Keratinocyte (primary cell): Measurements from ENCODE around the gene COL9A3. TPM values are rescaled to one million over a fixed set of nuclear protein-coding genes. Genes with fewer than 3 reads are reported as not detected.

Source experiments
- DNase-seq: peaks from one replicate; pipeline ENCODE4 v3.0.0-alpha.2; 2011; ENCODE audit warnings: low read depth, missing footprints, low spot score
- FAIRE-seq: peaks from 2 replicates; lab custom pipeline; 2011; peaks lifted over from hg19 to GRCh38; lab: Jason Lieb, UNC
- H2AFZ ChIP-seq: 2 replicates; pipeline ENCODE4 v1.6.0; 2012; ENCODE audit warnings: low read length, control low read depth, inconsistent platforms; ENCODE audit not compliant: control insufficient read depth
- H3K27ac ChIP-seq: 2 replicates; pipeline ENCODE4 v1.5.1; 2011; ENCODE audit warnings: low read length; ENCODE audit not compliant: control insufficient read depth, insufficient read depth
- H3K27me3 ChIP-seq: 3 replicates; pipeline ENCODE4 v1.6.0; 2011; ENCODE audit warnings: low read length; ENCODE audit not compliant: control insufficient read depth, insufficient read depth; ENCODE audit errors: extremely low read depth
- H3K36me3 ChIP-seq, 2 experiments: 2 replicates in 1 of 2; 3 replicates in 1 of 2; pipeline ENCODE4 v1.5.1; 2011; ENCODE audit warnings: low read length in 2 of 2, mild to moderate bottlenecking in 1 of 2; ENCODE audit not compliant: control insufficient read depth in 2 of 2, insufficient read depth in 2 of 2; ENCODE audit errors: extremely low read depth in 1 of 2
- H3K4me1 ChIP-seq: 3 replicates; pipeline ENCODE4 v1.5.1; 2011; ENCODE audit warnings: low read length; ENCODE audit not compliant: control insufficient read depth, insufficient read depth; ENCODE audit errors: extremely low read depth
- H3K4me2 ChIP-seq: 3 replicates; pipeline ENCODE4 v1.6.0; 2011; ENCODE audit warnings: low read depth, low read length; ENCODE audit not compliant: control insufficient read depth, insufficient read depth; ENCODE audit errors: extremely low read depth
- H3K4me3 ChIP-seq, 3 experiments: fragments of 200-600 bp in 1 of 3; sonication (generic) in 1 of 3; 2 replicates in 2 of 3; 3 replicates in 1 of 3; pipeline ENCODE4 v1.5.1; 2011 to 2016; ENCODE audit warnings: low read length in 3 of 3, mild to moderate bottlenecking in 3 of 3, control low read depth in 2 of 3, inconsistent platforms in 1 of 3, low read depth in 1 of 3, mixed read lengths in 1 of 3, mixed run types in 1 of 3, moderate library complexity in 1 of 3; ENCODE audit not compliant: control insufficient read depth in 2 of 3, insufficient read depth in 2 of 3; ENCODE audit errors: extremely low read depth in 1 of 3
- H3K79me2 ChIP-seq: 2 replicates; pipeline ENCODE4 v1.6.0; 2012; ENCODE audit warnings: low read length; ENCODE audit not compliant: control insufficient read depth, insufficient read depth
- H3K9ac ChIP-seq: 3 replicates; pipeline ENCODE4 v1.6.0; 2011; ENCODE audit warnings: low read length; ENCODE audit not compliant: control insufficient read depth, insufficient read depth; ENCODE audit errors: extremely low read depth
- H3K9me1 ChIP-seq: 3 replicates; pipeline ENCODE4 v1.6.0; 2011; ENCODE audit warnings: low read length; ENCODE audit not compliant: control insufficient read depth, insufficient read depth; ENCODE audit errors: extremely low read depth
- H3K9me3 ChIP-seq: 2 replicates; pipeline ENCODE4 v1.5.1; 2012; ENCODE audit warnings: low read depth, low read length; ENCODE audit not compliant: control insufficient read depth
- H4K20me1 ChIP-seq: 3 replicates; pipeline ENCODE4 v1.6.0; 2011; ENCODE audit warnings: low read length; ENCODE audit not compliant: control insufficient read depth, insufficient read depth; ENCODE audit errors: extremely low read depth
- CTCF ChIP-seq, 3 experiments: IDR thresholded peaks in 1 of 3; conservative IDR thresholded peaks in 1 of 3; optimal IDR thresholded peaks in 1 of 3; 2 replicates in 2 of 3; 3 replicates in 1 of 3; pipeline versions ENCODE3 to v1.5.1; 2011; ENCODE audit warnings: low read length in 3 of 3, mild to moderate bottlenecking in 3 of 3, moderate library complexity in 2 of 3, control low read depth in 1 of 3, inconsistent platforms in 1 of 3; ENCODE audit not compliant: insufficient read depth in 2 of 3; ENCODE audit errors: extremely low read depth in 1 of 3
- EZH2 ChIP-seq: IDR thresholded peaks from one replicate; pipeline ENCODE4 v1.6.1; 2012; ENCODE audit warnings: inconsistent platforms, mild to moderate bottlenecking, low read length, moderate library complexity
- dilution Hi-C: fragments of 300-500 bp; cut with MboI; formaldehyde crosslinking; loops from one replicate; pipeline ENCODE4 v1.7.0; 2020; ENCODE audit warnings: low sequenced_read_pairs; ENCODE audit not compliant: extremely low pct_ligation_motif_present
- polyA plus RNA-seq, 5 experiments: library from polyadenylated mRNA; depleted of rRNA in 3 of 5; stranded (reverse) in 3 of 5; stranded (forward) in 1 of 5; unstranded in 1 of 5; fragments of >200 nt; gene quantifications; 1 replicate in 1 of 5; 2 replicates in 3 of 5; 3 replicates in 1 of 5; pipeline versions ENCODE4 v1.2.1 to v1.2.3, GENCODE V29; 2011 to 2012; ENCODE audit warnings: missing spikeins in 2 of 5, low read depth in 1 of 5, low replicate concordance in 1 of 5

The COL9A3 gene
- polyA plus RNA-seq, 1 donor (not counting 4 experiments of a cell fraction or from before 2014, with no cell fraction given) = 4.8 TPM

- no peaks in the 10 kb centered on the region for H3K9me1 ChIP-seq
- no peak overlapping the region for H3K9ac ChIP-seq
- no peak overlapping the region for H3K4me2 ChIP-seq
- peaks cover 7% of the 10 kb centered on the region for H3K27me3 ChIP-seq
- H3K27ac ChIP-seq = no peak overlapping the region
- H3K36me3 ChIP-seq = no peaks in the 10 kb centered on the region
- H3K9me3 ChIP-seq = no peaks in the 10 kb centered on the region
- no peaks in the 10 kb centered on the region for H3K79me2 ChIP-seq
- no peaks in the 10 kb centered on the region for H4K20me1 ChIP-seq
- no peak for DNase-seq
- no peak overlapping the region for H2AFZ ChIP-seq
- dilution Hi-C loops = no loop called here
- H3K4me1 ChIP-seq = peaks cover 32% of the 10 kb centered on the region
- no peak overlapping the region for H3K4me3 ChIP-seq
- no peak for FAIRE-seq
- TF ChIP-seq CTCF (optimal IDR thresholded peaks at IDR 0.05 in 1 of 3, IDR thresholded peaks at IDR 0.05 in 1 of 3, conservative IDR thresholded peaks at IDR 0.05 in 1 of 3; ENCODE audit: extremely low read depth in 1 of 3, insufficient read depth in 2 of 3, low read length in 3 of 3) (no peak), EZH2 (no peak)
Measured at GRCh38 chr20:62771396-62772102, 45.3 kb upstream of the COL9A3 start.

GRCh38 chr20:62772103-62772611 lies 44.7 kb upstream of the COL9A3 start:
- Histone ChIP-seq H3K27ac (no peak overlapping the region), H3K4me3 (peak overlapping the region in 1 of 3 experiments; percentile 38), H4K20me1 (no peaks in the 10 kb centered on the region), H2AFZ (no peak overlapping the region), H3K36me3 (no peaks in the 10 kb centered on the region), H3K27me3 (peaks cover under 1% of the 10 kb centered on the region), H3K79me2 (no peaks in the 10 kb centered on the region), H3K9ac (peak overlapping the region; percentile 36), H3K9me1 (no peaks in the 10 kb centered on the region), H3K4me1 (peaks cover 33% of the 10 kb centered on the region), H3K4me2 (peak overlapping the region; percentile 58), H3K9me3 (no peaks in the 10 kb centered on the region)
- dilution Hi-C loops = no loop called here
- TF ChIP-seq CTCF (optimal IDR thresholded peaks at IDR 0.05 in 1 of 3, IDR thresholded peaks at IDR 0.05 in 1 of 3, conservative IDR thresholded peaks at IDR 0.05 in 1 of 3; ENCODE audit: extremely low read depth in 1 of 3, insufficient read depth in 2 of 3, low read length in 3 of 3) (no peak), EZH2 (no peak)
- no peak for FAIRE-seq
- no peak for DNase-seq
